Subcutaneous adipose tissue (tissue), 4 donors: ENCODE measurements around the gene RXFP1. TPM values are rescaled to one million over a fixed set of nuclear protein-coding genes. Genes with fewer than 3 reads are reported as not detected.

Experiments used
- CTCF ChIP-seq: fragments of 450-650 bp; IDR thresholded peaks from one replicate; pipeline ENCODE4 v1.5.1; 2016; ENCODE audit warnings: low read depth, mild to moderate bottlenecking, control low read depth, antibody characterized with exemption, moderate library complexity
- total RNA-seq, 4 donors: library from RNA; depleted of rRNA; stranded (reverse); fragments of >200 nt; gene quantifications; one replicate each; pipeline ENCODE4 v1.1.0, GENCODE V29; 2016

RXFP1 gene
- total RNA-seq, 4 donors from 2014 or later: not detected

GRCh38 chr4:158609116-158609515, 87.4 kb downstream of the RXFP1 start:
- no peak for TF ChIP-seq CTCF

DNA sequence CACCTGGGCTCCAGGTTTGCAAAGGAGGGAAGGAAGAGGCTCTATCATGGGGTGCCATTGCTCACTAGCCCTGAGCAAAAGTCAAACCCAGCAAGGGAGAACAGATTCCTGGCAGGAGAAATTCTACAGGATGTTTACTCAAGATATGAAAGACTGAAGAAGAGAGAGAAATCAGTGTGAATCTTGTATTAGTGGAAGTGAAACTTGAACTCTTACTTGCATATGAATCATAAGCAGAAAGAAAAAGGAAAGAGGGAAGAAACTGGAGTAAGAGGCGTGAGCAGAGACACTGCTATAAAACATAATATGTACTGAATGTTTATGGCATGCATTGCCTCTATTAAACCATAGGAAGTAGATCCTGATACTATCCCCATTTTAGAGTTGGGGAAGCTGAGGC, 89.1 kb downstream of the RXFP1 start:
- no peak for TF ChIP-seq CTCF

GRCh38 chr4:158613046-158613445, 91.4 kb downstream of the RXFP1 start:
- TF ChIP-seq CTCF: no peak

- no peak for TF ChIP-seq CTCF
These were observed 96.3 kb downstream of the RXFP1 start for GRCh38 chr4:158617956-158618355.

DNA sequence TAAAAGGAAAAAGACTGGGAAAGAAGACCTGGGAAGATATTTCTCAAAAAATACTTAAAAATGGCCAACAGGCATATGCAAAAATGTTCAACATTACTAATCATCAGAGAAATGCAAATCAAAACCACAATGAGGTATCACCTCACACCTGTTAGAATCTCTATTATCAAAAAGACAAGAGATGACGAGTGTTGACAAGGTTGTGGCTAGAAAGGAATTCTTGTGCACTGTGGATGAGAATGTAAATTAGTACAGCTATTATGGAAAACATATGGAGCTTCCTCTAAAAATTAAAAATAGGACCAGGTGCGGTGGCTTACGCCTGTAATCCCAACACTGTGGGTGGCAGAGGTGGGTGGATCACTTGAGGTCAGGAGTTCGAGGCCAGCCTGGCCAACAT, 100.0 kb downstream of the RXFP1 start:
- no peak for TF ChIP-seq CTCF

- no peak for TF ChIP-seq CTCF
These were observed 100.6 kb downstream of the RXFP1 start for GRCh38 chr4:158622251-158622650.

- no peak for TF ChIP-seq CTCF
These were observed 103.3 kb downstream of the RXFP1 start for GRCh38 chr4:158624889-158625478.
